GM18517 (cell line): ENCODE measurements around the gene GPR162.
A peak's percentile ranks its signal among the peaks of the same experiment; 100 is the strongest.
"Not testable (repeated sequence)": the region's sequence is repeated elsewhere in the genome, so short reads cannot be mapped to it uniquely, and the experiment has no call there.

ENCODE experiments used
- ATAC-seq: cut with Tn5 transposase; IDR thresholded peaks from one replicate; pipeline ENCODE4 v1.9.1; 2021; ENCODE audit warnings: mild to moderate bottlenecking, moderate library complexity; ENCODE audit not compliant: unreplicated experiment

Gene GPR162

DNA sequence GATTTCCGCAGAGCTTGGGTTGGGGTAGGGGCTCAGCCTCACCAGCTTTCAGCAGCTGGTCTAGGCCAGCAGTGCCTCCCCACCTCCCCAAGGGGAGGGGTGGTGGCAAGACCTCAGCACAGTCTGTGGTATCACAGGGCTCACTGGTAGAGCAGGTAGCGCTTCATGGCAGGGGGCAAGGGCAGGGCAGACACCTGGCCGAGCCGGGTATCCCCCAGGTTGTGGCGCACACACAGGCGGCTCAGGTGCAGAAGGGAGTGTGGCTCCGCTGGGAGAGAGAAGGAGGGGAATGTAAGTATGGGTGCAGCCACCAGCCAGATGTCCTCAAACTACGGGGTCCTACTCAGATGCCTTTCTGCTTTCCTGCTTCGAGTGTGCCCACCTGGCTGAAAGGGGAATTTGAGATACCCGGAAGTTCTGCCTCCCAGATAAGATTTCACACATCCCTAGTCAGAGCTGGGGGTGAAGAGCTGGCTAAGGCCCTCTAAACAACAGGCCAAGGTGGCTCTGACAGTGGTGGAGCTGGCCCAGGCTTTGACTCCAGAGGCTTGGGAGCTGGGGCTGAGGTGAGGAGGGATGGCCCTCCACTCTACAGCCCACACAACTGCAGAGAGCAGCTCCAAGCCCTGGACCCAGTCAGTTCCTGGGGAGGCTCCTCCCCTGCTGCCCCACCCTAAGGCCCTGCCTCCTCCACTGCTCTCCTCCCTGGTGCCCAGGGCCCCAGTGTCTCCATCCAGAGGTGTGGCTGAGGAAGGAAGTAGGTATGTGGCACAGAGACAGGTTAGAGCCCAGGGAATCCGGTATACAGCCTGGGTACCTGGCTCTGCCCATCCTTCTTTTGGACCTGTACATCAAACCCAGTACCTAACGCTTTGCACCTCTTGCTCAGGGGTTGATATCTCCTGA, 49.7 kb downstream of the GPR162 start:
- no peak for ATAC-seq

DNA sequence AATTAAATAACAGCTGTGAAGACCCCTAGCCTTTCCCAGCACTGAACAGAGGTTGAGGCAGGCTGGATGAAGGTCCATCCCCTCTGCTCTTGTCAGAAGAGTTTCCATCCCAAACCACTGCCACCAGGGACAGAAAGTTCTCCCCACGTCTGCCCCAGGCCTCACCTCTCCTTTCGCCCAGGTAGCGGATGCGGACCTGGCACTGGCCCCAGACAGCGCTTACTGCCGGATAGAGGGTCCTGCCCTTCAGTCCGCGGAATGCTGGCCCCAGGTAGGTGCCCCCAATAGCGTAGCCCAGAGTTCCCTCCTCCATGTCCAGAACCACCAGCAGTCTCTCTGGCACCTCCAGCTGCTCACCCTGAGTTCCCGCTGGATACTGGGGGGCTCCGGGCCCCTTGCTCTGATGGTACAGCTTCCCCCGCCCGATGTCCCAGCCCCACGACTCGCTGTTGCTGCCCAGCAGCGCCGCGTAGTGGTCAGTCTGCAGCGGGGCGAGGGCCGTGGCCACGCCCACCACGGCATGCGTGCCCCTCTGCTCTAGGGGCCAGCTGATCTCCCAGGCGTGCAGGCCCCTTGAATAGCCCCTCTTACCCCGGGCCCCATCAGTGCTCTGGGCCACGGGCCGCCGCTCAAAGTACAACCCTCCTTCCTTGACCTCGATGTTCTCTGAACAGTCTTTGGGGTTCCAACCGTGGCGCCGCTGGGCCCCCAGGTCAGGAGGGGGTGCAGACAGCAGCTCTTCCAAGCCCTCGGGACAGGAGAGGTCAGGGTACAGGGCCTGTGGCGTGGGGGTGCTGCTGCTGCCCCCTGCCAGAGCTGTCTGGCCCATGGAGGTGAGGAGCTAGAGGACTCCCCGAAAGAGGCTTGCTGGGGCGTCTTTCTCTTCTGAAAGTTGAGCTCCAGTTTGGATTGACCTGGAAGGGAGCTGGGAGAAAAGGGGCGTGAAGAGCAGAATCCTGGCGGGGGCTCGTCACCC, 50.7 kb downstream of the GPR162 start:
- no peak for ATAC-seq

DNA sequence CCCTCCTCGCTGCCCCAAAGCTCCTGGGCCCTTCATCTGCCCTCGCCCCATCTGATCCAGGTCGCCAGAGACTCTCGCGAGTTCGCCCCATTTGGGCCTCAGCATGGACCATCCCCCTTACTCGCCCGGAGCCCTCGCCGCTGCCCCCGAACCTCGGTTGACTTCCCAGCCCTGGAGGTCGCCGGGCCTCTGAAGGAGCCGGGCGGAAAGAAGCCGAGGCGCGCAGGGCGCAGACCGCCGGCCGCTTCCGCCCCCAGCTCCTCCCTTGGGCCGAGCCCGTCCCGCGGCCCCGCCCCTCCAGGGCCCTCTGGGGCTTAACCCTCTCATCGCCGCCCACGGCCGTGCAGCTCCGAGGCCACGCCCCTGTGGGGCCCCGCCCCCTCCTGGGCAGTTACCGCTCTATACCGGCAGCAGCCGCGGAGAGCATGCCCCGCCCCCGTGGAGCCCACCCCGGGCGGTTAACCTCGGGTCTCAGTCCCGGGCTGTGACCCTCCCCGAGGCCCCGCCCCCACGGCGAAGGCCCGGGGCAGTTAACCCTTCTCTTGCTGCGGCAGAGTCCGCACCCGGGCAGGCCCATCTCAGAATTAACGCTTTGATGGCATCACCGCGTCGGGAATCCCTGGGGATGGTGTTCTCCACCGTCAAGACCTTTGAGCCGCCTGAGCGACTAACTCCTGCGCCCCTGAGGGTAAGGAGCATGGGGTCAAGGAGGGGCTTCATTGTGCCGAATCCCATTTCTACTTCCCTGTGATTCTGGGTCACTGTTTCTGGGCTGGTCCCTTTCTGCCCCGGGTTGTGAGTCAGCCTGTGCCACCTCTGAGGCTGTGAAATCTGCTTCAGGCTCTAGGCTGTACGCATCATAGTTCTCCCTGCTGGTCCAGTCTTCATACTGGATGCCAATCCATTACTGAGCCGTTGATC, 51.7 kb downstream of the GPR162 start, which contains the start of gene SPSB2:
Gene SPSB2, minus strand, starts transcription at position 210 of the 921 bp plus-strand sequence. CDS start 402 bp downstream, outside the sequence.
- ATAC-seq = peak; percentile 55

DNA sequence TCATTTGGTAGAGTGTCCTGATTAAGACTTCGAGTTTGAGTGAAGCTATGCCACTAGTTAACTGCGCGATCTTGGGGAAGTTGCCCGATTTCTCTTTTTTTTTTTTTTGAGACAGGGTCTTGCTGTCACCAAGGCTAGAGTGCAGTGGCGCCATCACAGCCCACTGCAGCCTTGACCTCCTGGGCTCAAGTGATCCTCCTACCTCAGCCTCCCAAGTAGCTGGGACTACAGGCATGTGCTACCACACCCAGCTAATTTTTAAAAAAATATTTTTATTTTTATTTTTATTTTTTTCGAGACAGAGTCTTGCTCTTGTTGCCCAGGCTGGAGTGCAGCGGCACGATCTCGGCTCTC, 52.4 kb downstream of the GPR162 start:
- not testable (repeated sequence) for ATAC-seq
